ENCODE data around the gene NUDT19.
"Not testable (repeated sequence)": the region's sequence is repeated elsewhere in the genome, so short reads cannot be mapped to it uniquely, and the experiment has no call there.

NUDT19 gene

GRCh38 chr19:32691291-32691951 is at the start of gene NUDT19:
TSS of gene NUDT19 (plus strand) at chr19:32691821. CDS start at chr19:32691961, 140 bp downstream.
- DNase-seq (ENCODE audit: low spot score), result peak; percentile 64

GRCh38 chr19:32642771-32643170 is 48.9 kb upstream of the NUDT19 start:
- DNase-seq (ENCODE audit: low spot score), result no peak

DNA sequence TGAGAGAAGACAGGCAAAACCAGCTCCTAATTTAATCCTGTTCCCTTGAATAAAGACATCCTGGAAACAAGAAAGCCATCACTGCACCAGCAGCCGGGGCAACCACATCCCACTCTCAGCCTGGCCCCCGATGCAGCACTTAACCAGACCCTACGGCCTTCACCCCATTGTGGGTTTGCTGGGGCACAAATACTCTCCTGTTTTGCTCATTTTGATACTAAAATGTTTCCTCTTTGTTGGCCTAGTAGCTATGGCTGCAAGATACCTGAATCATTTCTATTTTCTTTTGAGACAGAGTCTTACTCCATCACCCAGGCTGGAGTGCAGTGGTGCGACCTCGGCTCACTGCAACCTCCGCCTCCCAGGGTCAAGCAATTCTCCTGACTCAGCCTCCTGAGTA is 45.1 kb upstream of the NUDT19 start:
- no peak for DNase-seq (ENCODE audit: low spot score)

- DNase-seq (ENCODE audit: low spot score), result no peak
These were observed 44.3 kb upstream of the NUDT19 start for GRCh38 chr19:32647361-32647760.

- DNase-seq (ENCODE audit: low spot score), result no peak
These were observed 41.9 kb upstream of the NUDT19 start for GRCh38 chr19:32649751-32650150.

- no peak for DNase-seq (ENCODE audit: low spot score)
These were observed 41.0 kb upstream of the NUDT19 start for GRCh38 chr19:32650671-32651070.

- no peak for DNase-seq (ENCODE audit: low spot score)
These were observed 39.9 kb upstream of the NUDT19 start for GRCh38 chr19:32651729-32652140.

GRCh38 chr19:32652331-32652730 is 39.3 kb upstream of the NUDT19 start:
- DNase-seq (ENCODE audit: low spot score), result not testable (repeated sequence)

DNA sequence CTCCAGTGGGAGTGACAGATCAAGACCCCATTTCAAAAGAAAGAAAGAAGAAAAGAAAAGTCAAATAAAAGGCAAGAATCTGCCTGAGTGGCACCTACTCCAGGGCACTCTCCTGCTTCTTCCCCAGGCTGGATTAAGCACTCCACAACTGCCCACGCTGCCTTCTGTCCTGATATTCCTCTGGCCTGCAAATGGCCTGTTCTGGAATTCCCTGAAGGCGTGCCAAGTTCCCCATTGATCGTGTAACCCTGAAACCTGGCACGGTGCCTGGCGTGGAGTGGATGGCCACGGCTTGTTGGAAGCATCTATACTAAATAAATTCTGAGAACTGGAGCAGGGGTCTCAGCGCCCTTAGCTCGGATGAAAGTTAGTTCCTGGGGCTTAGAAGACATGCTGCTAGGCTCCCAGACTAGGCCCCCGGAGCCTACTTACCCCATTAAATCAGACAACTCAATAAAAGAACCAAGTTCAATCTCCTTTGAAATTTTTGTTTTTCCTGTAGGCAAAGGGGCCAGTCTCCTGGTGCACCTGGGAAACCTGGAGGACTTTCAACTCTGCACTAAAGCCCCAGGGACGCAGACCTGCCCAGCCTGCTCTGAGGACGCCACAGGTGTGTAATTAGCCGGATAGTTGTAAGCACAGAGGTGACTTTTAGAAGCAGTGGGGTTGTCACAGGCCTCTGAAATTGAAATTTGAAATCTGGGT is 38.6 kb upstream of the NUDT19 start:
- DNase-seq (ENCODE audit: low spot score), result no peak

- DNase-seq (ENCODE audit: low spot score), result no peak
These were observed 38.1 kb upstream of the NUDT19 start for GRCh38 chr19:32653599-32653915.

DNA sequence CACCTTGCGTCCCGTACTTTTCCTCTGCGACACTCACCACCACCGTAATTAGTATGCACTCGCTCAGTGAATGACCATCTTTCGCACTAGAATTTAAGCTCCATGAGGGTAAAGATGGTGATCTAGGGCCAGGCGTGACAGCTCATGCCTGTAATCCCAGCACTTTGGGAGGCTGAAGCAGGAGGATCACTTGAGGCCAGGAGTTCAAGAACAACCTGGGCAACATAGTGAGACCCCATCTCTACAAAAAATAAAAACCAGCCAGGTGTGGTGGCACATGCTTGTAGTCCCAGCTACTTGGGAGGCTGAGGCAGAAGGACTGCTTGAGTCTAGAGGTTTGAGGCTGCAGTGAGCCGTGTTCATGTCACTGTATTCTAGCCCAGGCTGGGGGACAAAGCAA is 35.2 kb upstream of the NUDT19 start:
- DNase-seq (ENCODE audit: low spot score), result not testable (repeated sequence)

GRCh38 chr19:32658075-32658474 is 33.5 kb upstream of the NUDT19 start:
- DNase-seq (ENCODE audit: low spot score), result no peak

DNA sequence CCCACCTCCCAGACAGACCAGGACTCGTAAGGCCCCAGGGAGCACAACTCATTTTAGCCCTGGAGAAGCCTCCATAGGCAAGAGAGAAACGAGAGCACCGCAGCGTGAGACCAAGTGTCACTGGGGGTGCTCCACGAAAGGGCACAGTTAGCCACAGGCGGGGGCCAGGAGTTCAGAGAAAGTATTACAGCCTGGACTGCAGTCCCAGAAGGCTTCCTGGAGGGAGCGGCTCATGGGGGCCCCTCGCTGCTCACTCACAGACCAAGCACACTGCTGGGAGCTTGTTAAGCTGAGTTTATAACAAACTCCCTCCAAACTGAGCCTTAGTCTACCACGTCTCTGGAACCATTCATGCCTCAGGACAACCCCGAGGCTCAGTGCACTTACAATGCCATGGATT is 33.1 kb upstream of the NUDT19 start:
- no peak for DNase-seq (ENCODE audit: low spot score)

- DNase-seq (ENCODE audit: low spot score), result peak; percentile 30
These were observed 30.3 kb upstream of the NUDT19 start for GRCh38 chr19:32661318-32661717.

GRCh38 chr19:32662186-32662585 is 29.4 kb upstream of the NUDT19 start:
- no peak for DNase-seq (ENCODE audit: low spot score)

DNA sequence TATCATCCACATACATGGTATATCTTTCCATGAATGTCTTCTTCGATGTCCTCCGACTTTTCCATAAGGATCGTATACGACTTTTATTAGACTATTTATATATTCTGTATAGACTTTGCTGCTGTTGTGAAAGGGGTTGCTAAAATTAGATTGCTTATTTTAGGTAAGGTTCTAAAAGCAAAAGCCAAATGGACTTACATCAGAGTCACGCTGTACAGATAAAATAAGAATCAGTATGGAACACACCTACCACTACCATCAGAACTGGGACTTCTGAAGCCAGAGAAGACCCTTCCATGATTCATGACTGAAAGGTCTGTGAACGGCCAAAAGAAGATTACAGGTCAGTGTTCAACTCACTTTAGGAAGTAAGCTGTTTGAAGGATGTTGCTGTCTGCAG is 25.5 kb upstream of the NUDT19 start:
- no peak for DNase-seq (ENCODE audit: low spot score)

- DNase-seq (ENCODE audit: low spot score), result peak; percentile 57
These were observed 22.3 kb upstream of the NUDT19 start for GRCh38 chr19:32669310-32669709.

- DNase-seq (ENCODE audit: low spot score), result peak; percentile 51
These were observed 19.6 kb upstream of the NUDT19 start for GRCh38 chr19:32671883-32672593.

GRCh38 chr19:32672841-32673240 is 18.8 kb upstream of the NUDT19 start:
- DNase-seq (ENCODE audit: low spot score), result peak; percentile 41

DNA sequence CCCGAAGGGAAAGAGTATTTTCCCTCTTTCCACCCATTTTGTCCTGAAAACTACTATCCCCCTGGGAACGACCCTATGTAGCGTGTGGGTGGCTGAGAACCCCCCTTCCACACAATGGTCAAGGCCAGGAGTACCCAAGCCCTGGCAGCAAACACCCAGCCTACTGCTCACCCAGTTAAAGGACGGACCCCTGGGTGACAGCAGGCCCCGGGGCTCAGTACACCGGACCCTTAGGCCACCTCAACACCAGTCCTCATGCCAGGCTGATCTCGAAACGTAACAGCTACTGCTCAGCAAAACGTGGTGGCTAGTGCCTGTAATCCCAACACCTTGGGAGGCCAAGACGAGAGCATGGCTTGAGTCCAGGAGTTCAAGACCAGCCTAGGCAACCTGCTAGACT is 18.0 kb upstream of the NUDT19 start:
- peak; percentile 34 for DNase-seq (ENCODE audit: low spot score)

DNA sequence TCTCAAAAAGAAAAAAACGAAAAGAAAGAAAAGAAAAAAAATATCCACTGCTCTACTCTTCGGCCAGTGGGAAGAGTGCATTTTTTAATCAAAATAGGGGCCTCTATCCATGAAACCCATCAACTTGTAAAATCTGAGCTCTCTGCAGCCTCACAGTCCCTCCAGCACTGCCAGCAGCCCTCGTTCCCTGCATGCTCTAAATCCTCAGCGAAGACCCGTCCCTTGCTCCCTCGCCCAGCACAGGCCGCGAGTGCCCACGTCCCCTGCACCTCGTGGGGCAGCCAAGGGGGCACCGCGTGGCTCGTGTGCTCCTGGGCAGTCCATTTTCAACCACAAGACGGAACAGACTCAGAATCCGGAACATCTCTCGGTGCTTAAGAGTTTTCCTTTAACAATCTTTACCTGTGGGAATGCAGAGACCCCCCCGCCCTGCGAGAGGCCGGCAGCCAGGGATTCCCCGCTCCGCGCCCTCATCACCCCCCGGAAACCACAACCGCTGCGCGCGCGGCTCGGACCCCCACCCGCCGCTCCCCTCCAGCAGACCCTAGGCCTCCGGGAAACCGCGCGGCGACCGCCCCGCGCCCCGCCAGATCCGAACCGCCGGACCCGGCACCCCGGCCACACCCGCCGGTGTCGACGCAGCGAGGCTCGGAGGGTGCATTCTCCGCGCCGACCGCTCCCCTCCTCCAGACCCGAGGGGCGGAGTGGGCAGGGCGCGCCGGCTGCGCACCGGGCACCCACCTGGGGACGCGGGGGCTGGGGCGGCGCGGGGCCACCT is 17.3 kb upstream of the NUDT19 start:
- peak; percentile 42 for DNase-seq (ENCODE audit: low spot score)

DNA sequence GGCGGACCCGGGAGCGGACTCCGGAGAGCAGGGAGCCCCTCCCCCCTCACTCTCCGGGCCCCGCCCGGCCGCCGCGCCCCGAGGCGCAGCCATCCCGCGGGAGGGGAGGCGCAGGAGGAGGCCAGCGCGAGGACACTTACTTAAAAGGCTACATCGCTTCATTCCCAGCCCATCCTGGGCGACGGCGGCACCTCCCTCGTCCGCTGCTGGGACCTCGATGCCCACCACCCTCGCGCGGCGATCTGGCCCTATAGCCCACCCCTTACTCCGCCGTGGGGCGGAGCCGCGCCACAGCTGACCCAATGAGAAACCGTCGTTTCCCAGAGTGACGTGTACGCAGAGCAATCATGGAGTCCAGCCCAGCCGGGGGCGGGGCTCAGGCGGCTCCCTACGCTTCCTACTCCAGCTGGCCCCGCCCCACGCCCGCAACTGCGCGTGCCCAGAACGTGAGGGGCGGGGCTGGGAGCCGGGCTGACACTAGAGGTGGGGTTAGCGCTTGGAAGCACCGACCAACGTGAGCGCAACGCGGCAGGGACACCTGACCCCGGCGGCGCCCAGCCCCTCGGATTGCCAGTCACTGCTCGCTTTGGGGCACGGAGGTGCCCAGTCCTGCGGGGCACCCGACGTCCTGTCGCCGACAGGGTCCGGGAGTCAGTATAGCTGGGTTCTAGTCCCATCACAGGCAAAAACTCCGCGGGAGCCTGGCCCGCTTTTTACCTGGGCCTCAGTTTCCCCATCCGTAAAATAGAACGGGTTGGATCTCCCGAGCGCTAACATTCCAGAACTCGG is 16.5 kb upstream of the NUDT19 start, which contains the start of gene ANKRD27:
TSS of gene ANKRD27 (minus strand) at position 250 of the 789 bp plus-strand sequence. CDS start 16,165 bp downstream, outside the sequence.
- DNase-seq (ENCODE audit: low spot score), result peak; percentile 100

Measured in hematopoietic multipotent progenitor cell treated with erythropoietin and hydrocortisone succinate and interleukin-3 and kit ligand, for 17 days (in vitro differentiated cells).